Measurements from ENCODE around the gene HCFC1. TPM values are rescaled to one million over a fixed set of nuclear protein-coding genes. Genes with fewer than 3 reads are reported as not detected.

HCFC1 gene
- total and polyA plus RNA-seq, 2 of the 8 experiments (the other 6 are each of a cell fraction or from before 2014, with no cell fraction given) = 24.9 to 117 TPM

- Histone ChIP-seq H3K14ac (ENCODE audit: insufficient read length) (no peak overlapping the region), H3K4me2 (ENCODE audit: insufficient read depth in 1 of 2, low read depth in 2 of 2, low read length in 2 of 2) (no peak overlapping the region)
- FAIRE-seq = no peak
- no peak for TF ChIP-seq TAF1 (IDR thresholded peaks at IDR 0.05; ENCODE audit: low read depth, low read length)
Observed at GRCh38 chrX:154014429-154015380, 43.1 kb upstream of the HCFC1 start.

More at GRCh38 chrX:154014429-154015380, 43.1 kb upstream of the HCFC1 start:
- no peaks in the 10 kb centered on the region for H3K79me2 ChIP-seq (ENCODE audit: control insufficient read depth in 1 of 2, insufficient read depth in 2 of 2, low read length in 2 of 2)
- ChIA-PET POLR2A (ENCODE audit: partially characterized antibody) (interaction anchor here (0.8 to 2.9 kb wide), 6 partner anchors 12 to 57 kb away, joined by 3 to 15 read pairs (median 5); partner anchors contain the start of genes HCFC1 and TMEM187), CTCF (ENCODE audit: partially characterized antibody) (interaction anchor here (1.0 to 4.1 kb wide), 14 partner anchors 12 to 227 kb away, joined by 3 to 29 read pairs (median 5); partner anchors contain the start of genes HCFC1 and TMEM187)
- H3K4me3 ChIP-seq (ENCODE audit: extremely low read depth in 1 of 4, insufficient read depth in 2 of 4, low read depth in 3 of 4, low read length in 4 of 4) = no peak overlapping the region
- H3K79me1 ChIP-seq (ENCODE audit: low read depth, low read length) = no peaks in the 10 kb centered on the region
- no peak overlapping the region for H2BK5ac ChIP-seq (ENCODE audit: low read depth, low read length)
- H3K36me3 ChIP-seq (ENCODE audit: control insufficient read depth in 2 of 4, insufficient read depth in 4 of 4, low read length in 3 of 4) = peaks cover 2 to 11% (median 7%) of the 10 kb centered on the region in 4 experiments; a peak in 3 of 8 replicates
- no peak overlapping the region for H2BK15ac ChIP-seq (ENCODE audit: low read length)
- H2AK5ac ChIP-seq (ENCODE audit: low read depth, low read length) = no peak overlapping the region
- no peak overlapping the region for H4K91ac ChIP-seq (replicated peaks; ENCODE audit: insufficient read length, low read length)
- H2AFZ ChIP-seq (ENCODE audit: low read length) = no peak overlapping the region
- no peak overlapping the region for H3K9ac ChIP-seq (replicated peaks in 1 of 4; ENCODE audit: extremely low read depth in 1 of 4, low read depth in 3 of 4, low read length in 3 of 4)
- H3K4ac ChIP-seq (replicated peaks; ENCODE audit: insufficient read length, low read depth, low read length) = no peak overlapping the region
- no peak overlapping the region for H3K18ac ChIP-seq (ENCODE audit: extremely low read depth, low read length)
- no peak overlapping the region for H3K23ac ChIP-seq (ENCODE audit: insufficient read length)
- H4K20me1 ChIP-seq (replicated peaks in 1 of 2; ENCODE audit: control insufficient read depth in 1 of 2, insufficient read depth in 2 of 2, low read length in 2 of 2) = no peaks in the 10 kb centered on the region
- no peak overlapping the region for H2BK20ac ChIP-seq (ENCODE audit: low read length)
- no peak overlapping the region for H4K5ac ChIP-seq (ENCODE audit: insufficient read length, low read depth, low read length)
- peaks cover 0 to 7% (median 3%) of the 10 kb centered on the region in 4 experiments; a peak in 4 of 7 replicates for H3K4me1 ChIP-seq (replicated peaks in 1 of 4; ENCODE audit: control insufficient read depth in 3 of 4, insufficient read depth in 4 of 4, low read length in 3 of 4)
- H2BK12ac ChIP-seq (ENCODE audit: low read depth, low read length) = no peak overlapping the region
- no peak overlapping the region; the same call in 1 of the 2 replicates for H4K8ac ChIP-seq (ENCODE audit: extremely low read depth, insufficient read depth, low read length)
- no peaks in the 10 kb centered on the region for H3K9me3 ChIP-seq (ENCODE audit: insufficient read depth in 2 of 2, low read depth in 1 of 2, low read length in 1 of 2)
- H3K23me2 ChIP-seq (ENCODE audit: low read depth, low read length) = no peaks in the 10 kb centered on the region; the same call in 1 of the 2 replicates
- no peak overlapping the region for H2BK120ac ChIP-seq (replicated peaks; ENCODE audit: low read depth, low read length)
- no peaks in the 10 kb centered on the region for H3K27me3 ChIP-seq (replicated peaks in 1 of 4; ENCODE audit: control insufficient read depth in 3 of 4, extremely low read depth in 1 of 4, insufficient read depth in 3 of 4, low read length in 3 of 4)
- no peak overlapping the region for H3K27ac ChIP-seq (ENCODE audit: low read depth, low read length)
- no peak overlapping the region for H3K56ac ChIP-seq (replicated peaks; ENCODE audit: insufficient read length, low read depth, low read length)
- 89% methylated on average over 21 of the region's 24 CpGs; no CpG with 5 or more reads in 1 of the 2 experiments for WGBS, 2 experiments (ENCODE audit: extremely low coverage in 1 of 2, insufficient coverage in 1 of 2, insufficient read length in 1 of 2, insufficient replicate concordance in 2 of 2, low coverage in 1 of 2, low lambda C conversion rate in 2 of 2, missing lambda C conversion rate in 1 of 2)
- DNase-seq (ENCODE audit: low read depth in 1 of 2, low spot score in 2 of 2) = no peak
